Colonic mucosa (tissue), 4 donors: Measurements from ENCODE around the gene ITM2C. TPM values are rescaled to one million over a fixed set of nuclear protein-coding genes. Genes with fewer than 3 reads are reported as not detected.

Experiments
- DNase-seq: peaks from one replicate; pipeline ENCODE4 v3.0.0-alpha.2; 2020
- H3K27ac ChIP-seq: fragments of 200-600 bp; one replicate; pipeline ENCODE4 v1.8.0; 2021
- H3K27me3 ChIP-seq: fragments of 200-600 bp; one replicate; pipeline ENCODE4 v1.8.0; 2021
- H3K36me3 ChIP-seq: fragments of 200-600 bp; one replicate; pipeline ENCODE4 v1.8.0; 2021
- H3K4me1 ChIP-seq: fragments of 200-600 bp; one replicate; pipeline ENCODE4 v1.8.0; 2021; ENCODE audit warnings: mild to moderate bottlenecking
- H3K4me3 ChIP-seq: fragments of 200-600 bp; one replicate; pipeline ENCODE4 v1.8.0; 2021
- H3K9ac ChIP-seq, 2 donors: one replicate each; pipeline ENCODE4 v1.7.0; 2013; ENCODE audit warnings: control low read depth in 2 of 2, low read depth in 2 of 2, low read length in 2 of 2
- H3K9me3 ChIP-seq: fragments of 200-600 bp; one replicate; pipeline ENCODE4 v1.8.0; 2021
- CTCF ChIP-seq: fragments of 200-600 bp; IDR thresholded peaks from one replicate; pipeline ENCODE4 v1.8.0; 2022; ENCODE audit warnings: antibody characterized with exemption, mild to moderate bottlenecking
- intact Hi-C: fragments of 100-400 bp; cut with DNase I; formaldehyde crosslinking; loops from one replicate; pipeline ENCODE4 v1.14.1; 2022
- total RNA-seq, 2 donors: library from RNA; stranded (reverse); fragmentation: NEBNext Ultra II Directional in 1 of 2; extraction: Animal tissue kit (Norgen Biotek cat#: 25700) in 1 of 2; gene quantifications; one replicate each; pipeline ENCODE4 v1.2.1, GENCODE V29; 2021
- donor health status: healthy.
- donor health status: DM: no; HTN: no; CAD: no.
- donor health status: DM: no; HTN: no; CAD: no.

ITM2C gene
- total RNA-seq, 2 donors from 2014 or later, result 1,192 to 1,707 TPM

GRCh38 chr2:230850358-230850658 is 14.4 kb upstream of the ITM2C start:
- H3K4me3 ChIP-seq, result no peak overlapping the region
- H3K36me3 ChIP-seq, result no peaks in the 10 kb centered on the region
- no peak for TF ChIP-seq CTCF
- no peak overlapping the region for H3K27ac ChIP-seq
- DNase-seq, result no peak
- intact Hi-C loops, result no loop called here
- H3K27me3 ChIP-seq, result no peaks in the 10 kb centered on the region
- no peak overlapping the region for H3K9ac ChIP-seq
- no peaks in the 10 kb centered on the region for H3K9me3 ChIP-seq
- no peaks in the 10 kb centered on the region for H3K4me1 ChIP-seq

- no peak overlapping the region for H3K4me3 ChIP-seq
- H3K9ac ChIP-seq, result no peak overlapping the region
- H3K4me1 ChIP-seq, result no peaks in the 10 kb centered on the region
- H3K27me3 ChIP-seq, result no peaks in the 10 kb centered on the region
- intact Hi-C loops, result no loop called here
- no peaks in the 10 kb centered on the region for H3K9me3 ChIP-seq
- H3K36me3 ChIP-seq, result no peaks in the 10 kb centered on the region
- no peak overlapping the region for H3K27ac ChIP-seq
- no peak for DNase-seq
- no peak for TF ChIP-seq CTCF
These were observed 12.6 kb upstream of the ITM2C start for GRCh38 chr2:230852113-230852512.

- no peak for DNase-seq
- Histone ChIP-seq H3K9ac (no peak overlapping the region), H3K4me1 (peaks cover 7% of the 10 kb centered on the region), H3K27ac (no peak overlapping the region), H3K4me3 (no peak overlapping the region), H3K9me3 (no peaks in the 10 kb centered on the region), H3K36me3 (no peaks in the 10 kb centered on the region), H3K27me3 (no peaks in the 10 kb centered on the region)
- no peak for TF ChIP-seq CTCF
- intact Hi-C loops, result no loop called here
These were observed 3.0 kb upstream of the ITM2C start for GRCh38 chr2:230861552-230862255.

- TF ChIP-seq CTCF, result no peak
- DNase-seq, result no peak
- peaks cover 12% of the 10 kb centered on the region for H3K4me1 ChIP-seq
- no peaks in the 10 kb centered on the region for H3K9me3 ChIP-seq
- intact Hi-C loops, result no loop called here
- H3K27ac ChIP-seq, result no peak overlapping the region
- no peak overlapping the region for H3K9ac ChIP-seq
- H3K4me3 ChIP-seq, result no peak overlapping the region
- H3K36me3 ChIP-seq, result no peaks in the 10 kb centered on the region
- no peaks in the 10 kb centered on the region for H3K27me3 ChIP-seq
These were observed 2.5 kb upstream of the ITM2C start for GRCh38 chr2:230862292-230862691.

- intact Hi-C loops, result no loop called here
- Histone ChIP-seq H3K36me3 (no peaks in the 10 kb centered on the region), H3K27me3 (no peaks in the 10 kb centered on the region), H3K9me3 (no peaks in the 10 kb centered on the region), H3K9ac (no peak overlapping the region), H3K27ac (no peak overlapping the region), H3K4me3 (no peak overlapping the region), H3K4me1 (peaks cover 15% of the 10 kb centered on the region)
- TF ChIP-seq CTCF, result no peak
- no peak for DNase-seq
These were observed 1.7 kb upstream of the ITM2C start for GRCh38 chr2:230863031-230863430.
